WI38 (cell line): ENCODE results near the gene GAL.

Experiments used
- H3K4me3 ChIP-seq: 2 replicates; pipeline ENCODE4 v1.5.1; 2011; ENCODE audit warnings: low read depth, mild to moderate bottlenecking, control low read depth, low read length
- CTCF ChIP-seq: IDR thresholded peaks from 2 replicates; pipeline ENCODE4 v1.5.1; 2012; ENCODE audit warnings: low read depth, mild to moderate bottlenecking, control low read depth, low read length

The GAL gene

GRCh38 chr11:68715456-68716122 is 31.2 kb downstream of the GAL start:
- H3K4me3 ChIP-seq: no peak overlapping the region
- no peak for TF ChIP-seq CTCF

GRCh38 chr11:68721075-68721474 is 36.7 kb downstream of the GAL start:
- no peak for TF ChIP-seq CTCF
- H3K4me3 ChIP-seq: no peak overlapping the region

- no peak overlapping the region for H3K4me3 ChIP-seq
- no peak for TF ChIP-seq CTCF
These were observed 37.8 kb downstream of the GAL start for GRCh38 chr11:68722143-68722542.

- TF ChIP-seq CTCF: no peak
These were observed 39.9 kb downstream of the GAL start for GRCh38 chr11:68724293-68724692.

GRCh38 chr11:68727783-68728182 is 43.4 kb downstream of the GAL start:
- no peak for TF ChIP-seq CTCF

More at GRCh38 chr11:68724293-68724692, 39.9 kb downstream of the GAL start:
- no peak overlapping the region for H3K4me3 ChIP-seq

GRCh38 chr11:68734111-68734510 is 49.8 kb downstream of the GAL start:
- no peak overlapping the region for H3K4me3 ChIP-seq
- no peak for TF ChIP-seq CTCF

More at GRCh38 chr11:68727783-68728182, 43.4 kb downstream of the GAL start:
- H3K4me3 ChIP-seq: no peak overlapping the region

GRCh38 chr11:68735125-68735524 is 50.8 kb downstream of the GAL start:
- TF ChIP-seq CTCF: no peak

More at GRCh38 chr11:68735125-68735524, 50.8 kb downstream of the GAL start:
- no peak overlapping the region for H3K4me3 ChIP-seq
